GM12875 (cell line): ENCODE data around the gene SRGAP2.
"Not testable (repeated sequence)": the region's sequence is repeated elsewhere in the genome, so short reads cannot be mapped to it uniquely, and the experiment has no call there.

ENCODE experiments used
- H3K4me3 ChIP-seq: one replicate; pipeline ENCODE4 v1.5.1; 2011; ENCODE audit warnings: low read depth, low read length, control low read depth

Gene SRGAP2

DNA sequence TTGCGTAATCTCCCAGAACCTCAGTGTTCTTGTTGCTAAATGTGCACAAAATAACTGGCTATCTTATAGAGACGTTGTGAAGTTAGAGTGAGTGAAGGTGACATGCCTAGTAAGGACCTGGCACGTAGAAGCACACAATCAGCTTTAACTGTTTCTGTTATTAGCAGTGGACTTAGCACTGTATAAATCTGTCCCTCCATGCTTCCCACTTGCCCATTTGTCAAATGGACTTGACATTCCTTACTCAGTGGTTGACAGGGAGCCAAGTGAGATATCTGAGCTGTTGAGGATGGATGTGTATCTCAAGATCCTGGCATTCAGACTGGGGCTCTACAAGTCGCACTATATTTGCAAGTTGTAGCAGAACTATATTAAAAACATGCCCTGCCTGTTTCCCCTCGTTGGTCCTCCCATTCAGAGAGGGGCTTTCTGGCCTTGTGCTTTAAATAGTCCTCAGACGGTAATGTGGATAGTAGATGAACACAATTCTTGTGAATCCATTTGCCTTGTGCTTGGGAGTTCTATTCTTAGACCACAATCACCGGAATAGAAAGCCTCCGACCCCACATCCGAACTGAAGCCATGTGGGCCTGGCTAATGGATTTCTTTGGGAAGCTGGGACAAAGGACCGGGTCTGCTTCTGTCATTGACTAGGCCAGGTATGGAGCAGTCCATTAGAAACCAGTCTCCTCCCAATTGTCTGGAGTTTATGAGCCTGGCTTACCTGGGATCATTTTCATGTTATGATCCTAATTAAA, 43.0 kb downstream of the SRGAP2 start:
- H3K4me3 ChIP-seq = not testable (repeated sequence)

DNA sequence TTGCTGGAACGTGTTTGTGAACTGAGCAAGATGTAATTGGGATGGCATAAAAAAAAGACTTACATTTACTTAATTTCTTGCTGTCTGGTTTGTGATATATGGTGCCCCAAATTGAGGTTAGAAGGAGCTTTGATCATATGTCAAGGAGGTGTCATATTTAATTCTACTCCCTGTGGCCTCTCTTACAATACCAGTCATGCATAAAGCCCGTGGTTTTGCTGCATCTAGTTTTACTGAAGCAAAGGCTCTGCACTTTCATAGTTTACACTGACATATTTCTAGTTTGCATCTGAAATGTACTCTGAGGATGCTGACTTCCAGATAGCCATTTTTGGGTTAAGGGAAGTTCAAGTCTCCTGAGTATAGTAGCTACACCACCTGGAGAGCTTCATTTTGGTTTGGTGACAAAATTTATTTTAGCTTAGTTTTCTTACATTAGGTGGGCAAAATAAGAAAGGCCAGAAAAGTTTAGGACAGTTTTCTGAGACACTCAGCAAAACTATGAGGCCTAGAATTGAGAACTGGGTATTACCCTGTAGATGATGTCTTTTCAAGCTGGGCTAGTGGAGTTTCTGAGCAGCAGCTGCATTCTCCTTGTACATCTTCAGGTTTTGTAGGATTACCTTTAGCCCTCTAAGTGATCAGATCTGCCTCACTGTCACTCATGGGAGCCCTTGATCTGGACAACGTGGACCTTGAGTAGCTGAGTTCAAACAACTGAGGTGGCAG, 47.8 kb downstream of the SRGAP2 start:
- not testable (repeated sequence) for H3K4me3 ChIP-seq

DNA sequence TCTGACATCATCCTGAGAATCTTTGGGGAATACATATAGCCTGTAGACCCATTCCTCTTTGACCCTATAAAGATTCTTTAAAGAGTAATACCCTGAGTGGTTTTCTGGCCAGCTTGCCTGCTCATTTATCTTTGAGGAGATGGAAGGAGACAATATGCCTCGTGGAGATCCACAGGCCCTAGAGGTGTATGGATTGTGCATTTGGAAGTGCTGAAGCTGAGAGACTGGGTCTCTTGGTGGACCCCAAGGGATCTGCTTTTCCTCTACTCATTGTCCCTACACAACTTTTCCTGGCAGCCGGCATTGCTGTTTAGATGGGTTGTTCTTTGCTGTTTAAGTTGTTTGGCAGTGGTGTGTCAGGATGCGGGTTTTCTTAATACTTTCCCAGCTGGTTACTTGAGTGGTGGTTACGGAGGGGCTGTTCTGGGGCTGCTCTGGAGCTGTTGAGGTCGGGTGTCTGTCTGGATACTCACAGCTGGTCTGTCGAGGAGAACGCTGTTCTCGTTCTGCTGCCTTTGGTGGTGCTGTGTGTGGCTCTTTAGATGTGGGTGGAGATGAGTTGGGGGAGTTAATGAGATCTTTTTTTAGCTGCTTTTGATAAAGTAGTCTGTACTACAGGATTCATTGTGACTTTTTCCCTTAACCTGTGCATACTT, 49.5 kb downstream of the SRGAP2 start:
- not testable (repeated sequence) for H3K4me3 ChIP-seq
